SK-N-MC (cell line): ENCODE measurements around the gene PGLYRP3.

Experiments used
- DNase-seq: peaks from one replicate; pipeline ENCODE4 v3.0.0-alpha.2; 2011; ENCODE audit warnings: low read depth, low spot score
- H3K27ac ChIP-seq: fragments of 200-600 bp; sonication (generic); 2 replicates; pipeline ENCODE4 v1.5.1; 2016; ENCODE audit warnings: mixed run types
- H3K36me3 ChIP-seq: fragments of 200-600 bp; sonication (generic); 2 replicates; pipeline ENCODE4 v1.6.1; 2017; ENCODE audit warnings: antibody characterized with exemption, low read length, mixed read lengths; ENCODE audit not compliant: insufficient read depth
- H3K4me3 ChIP-seq: fragments of 200-600 bp; sonication (generic); 2 replicates; pipeline ENCODE4 v1.5.1; 2016
- H3K9ac ChIP-seq: fragments of 200-600 bp; sonication (generic); 2 replicates; pipeline ENCODE4 v1.8.0; 2017; ENCODE audit warnings: mixed run types, mixed read lengths; ENCODE audit not compliant: insufficient read length
- H3K9me3 ChIP-seq: fragments of 200-600 bp; sonication (generic); 2 replicates; pipeline ENCODE4 v1.6.1; 2017; ENCODE audit warnings: low read depth, mild to moderate bottlenecking, antibody characterized with exemption, low read length, moderate library complexity, mixed read lengths
- EZH2 ChIP-seq: fragments of 200-600 bp; sonication (generic); IDR thresholded peaks from one replicate; pipeline ENCODE4 v1.6.1; 2017; ENCODE audit warnings: antibody characterized with exemption
- FOXP2 ChIP-seq: optimal IDR thresholded peaks from 2 replicates; pipeline ENCODE3; 2011; ENCODE audit warnings: mild to moderate bottlenecking, moderate library complexity; ENCODE audit not compliant: insufficient read depth; ENCODE audit errors: extremely low read length, control extremely low read depth
- POLR2AphosphoS5 ChIP-seq: IDR thresholded peaks from 2 replicates; pipeline ENCODE4 v1.6.1; 2012; ENCODE audit warnings: mild to moderate bottlenecking, low read depth, low read length, borderline replicate concordance

The PGLYRP3 gene

DNA sequence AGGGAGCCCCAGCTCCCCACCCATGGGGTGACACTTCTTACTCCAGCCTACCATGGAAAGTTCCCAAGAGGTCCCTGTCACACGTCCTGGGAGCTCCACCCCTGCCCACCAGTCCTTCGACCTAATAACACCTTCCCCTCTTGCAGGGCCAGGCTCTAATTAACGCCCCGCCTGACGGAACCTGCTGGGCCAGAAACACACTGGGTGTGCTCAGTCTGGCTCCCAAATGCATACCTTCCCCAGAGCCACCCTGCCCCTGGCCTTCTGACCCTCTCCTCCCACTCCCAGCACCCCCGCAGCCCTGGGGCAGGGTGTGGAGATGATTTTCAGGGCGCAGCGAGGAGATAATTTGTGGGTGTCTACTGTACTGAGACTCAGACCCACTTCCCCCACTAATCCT, 20.6 kb downstream of the PGLYRP3 start:
- no peak for DNase-seq
- TF ChIP-seq POLR2AphosphoS5, result no peak
- TF ChIP-seq EZH2, result no peak
- TF ChIP-seq FOXP2, result no peak
- H3K9me3 ChIP-seq, result no peaks in the 10 kb centered on the region
- H3K4me3 ChIP-seq, result no peak overlapping the region
- no peak overlapping the region for H3K27ac ChIP-seq
- H3K9ac ChIP-seq, result no peak overlapping the region
- no peaks in the 10 kb centered on the region for H3K36me3 ChIP-seq

DNA sequence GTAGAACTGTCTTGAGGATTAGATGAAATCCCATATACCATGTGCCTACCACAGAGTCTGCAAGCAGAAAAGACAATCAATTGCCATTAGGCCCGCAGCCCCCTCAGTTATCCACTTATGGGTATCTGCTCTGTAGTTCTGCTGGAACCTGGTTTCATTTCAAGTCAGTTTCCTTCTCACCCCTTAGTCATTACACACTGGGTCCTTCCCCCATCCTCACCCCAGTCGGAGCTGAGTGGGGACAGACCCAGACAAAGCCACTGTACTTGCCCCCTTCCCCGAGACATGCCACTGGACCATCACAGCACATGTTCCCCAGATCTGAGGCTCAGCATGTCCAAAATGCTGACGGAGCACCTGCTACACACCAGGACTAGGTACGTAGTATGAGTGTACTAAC, 21.2 kb downstream of the PGLYRP3 start:
- TF ChIP-seq FOXP2 (no peak), EZH2 (no peak)
- no peak overlapping the region for H3K9ac ChIP-seq
- no peaks in the 10 kb centered on the region for H3K36me3 ChIP-seq
- H3K27ac ChIP-seq, result no peak overlapping the region
- no peak overlapping the region for H3K4me3 ChIP-seq
- H3K9me3 ChIP-seq, result no peaks in the 10 kb centered on the region
- DNase-seq, result no peak

DNA sequence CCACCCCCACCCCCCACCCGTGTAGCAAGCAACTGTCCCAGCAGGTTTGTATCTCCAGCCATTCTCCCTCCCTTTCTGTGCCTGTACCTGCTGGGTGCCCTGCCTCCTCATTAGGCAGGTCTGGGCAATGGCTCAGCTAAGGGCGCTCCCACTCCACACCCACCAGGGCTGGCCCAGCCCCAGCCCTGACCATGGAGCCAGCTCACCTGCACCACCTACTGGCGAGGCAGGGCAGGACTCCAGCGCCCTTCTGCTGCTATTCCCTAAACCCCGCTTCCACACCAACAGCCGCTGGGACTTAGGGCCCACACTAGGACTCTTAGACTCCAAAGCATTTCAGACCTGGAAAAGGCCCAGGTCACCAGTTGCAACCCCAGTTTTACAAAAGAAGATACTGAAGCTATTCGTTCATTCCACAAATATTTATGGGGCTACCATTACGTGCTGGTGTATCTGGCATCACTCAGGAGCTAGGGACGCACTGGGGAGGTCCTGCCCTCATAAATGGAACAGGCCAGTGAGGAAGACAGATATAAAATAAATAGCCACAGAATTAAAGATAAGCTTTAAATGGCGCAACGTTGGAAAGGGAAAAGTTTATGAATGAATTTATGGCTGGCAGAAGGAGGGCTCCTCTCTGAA, 24.0 kb downstream of the PGLYRP3 start:
- Histone ChIP-seq H3K9me3 (no peaks in the 10 kb centered on the region), H3K4me3 (no peak overlapping the region), H3K27ac (no peak overlapping the region), H3K36me3 (no peaks in the 10 kb centered on the region), H3K9ac (no peak overlapping the region)
- TF ChIP-seq EZH2 (no peak), FOXP2 (no peak)
- no peak for DNase-seq

DNA sequence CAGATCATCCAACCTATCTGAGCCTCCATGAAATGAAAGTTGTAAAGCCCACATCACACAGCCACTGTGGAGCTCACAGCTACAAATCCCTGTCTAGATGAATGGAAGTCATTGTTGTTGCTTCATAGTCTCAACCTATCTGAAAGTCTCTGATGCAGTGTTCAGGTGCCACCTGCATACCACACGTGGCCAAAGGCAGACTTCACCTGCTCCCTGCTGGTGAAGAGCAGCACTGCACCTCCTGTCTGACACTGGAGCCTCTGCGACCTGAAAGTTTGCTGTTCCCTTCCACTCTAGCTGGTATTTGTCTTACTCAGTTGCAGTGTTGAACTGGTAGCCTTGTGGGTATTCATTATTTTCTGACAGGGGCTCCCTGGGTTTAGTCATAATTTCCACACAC, 34.9 kb downstream of the PGLYRP3 start:
- no peak for TF ChIP-seq POLR2AphosphoS5
- TF ChIP-seq FOXP2, result no peak
- no peak for TF ChIP-seq EZH2
- no peaks in the 10 kb centered on the region for H3K36me3 ChIP-seq
- DNase-seq, result no peak
- H3K4me3 ChIP-seq, result no peak overlapping the region
- H3K9ac ChIP-seq, result no peak overlapping the region
- H3K9me3 ChIP-seq, result no peaks in the 10 kb centered on the region
- no peak overlapping the region for H3K27ac ChIP-seq

DNA sequence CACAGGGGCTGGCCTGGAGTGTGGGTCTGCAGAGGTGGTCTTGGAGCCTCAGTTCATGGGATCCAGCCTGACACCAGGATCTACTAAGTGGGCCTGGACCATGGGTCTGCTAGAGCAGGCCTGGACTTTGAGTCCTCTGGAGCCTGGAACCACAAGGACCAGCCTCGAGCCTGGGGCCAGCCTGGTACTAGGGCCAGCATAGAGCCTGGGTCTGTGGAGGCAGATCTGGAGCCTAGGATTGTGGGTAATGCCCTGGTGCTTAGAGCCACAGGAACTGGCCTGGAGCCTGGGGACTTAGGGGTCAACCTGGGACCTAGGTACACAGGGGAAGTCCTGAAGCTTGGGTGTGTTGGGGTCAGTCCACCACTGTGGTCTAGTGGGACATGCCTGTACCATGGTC, 40.6 kb downstream of the PGLYRP3 start:
- H3K36me3 ChIP-seq, result no peaks in the 10 kb centered on the region
- no peak overlapping the region for H3K9ac ChIP-seq
- H3K4me3 ChIP-seq, result no peak overlapping the region
- TF ChIP-seq EZH2 (no peak), FOXP2 (no peak), POLR2AphosphoS5 (no peak)
- no peak for DNase-seq
- H3K27ac ChIP-seq, result no peak overlapping the region
- H3K9me3 ChIP-seq, result no peaks in the 10 kb centered on the region

DNA sequence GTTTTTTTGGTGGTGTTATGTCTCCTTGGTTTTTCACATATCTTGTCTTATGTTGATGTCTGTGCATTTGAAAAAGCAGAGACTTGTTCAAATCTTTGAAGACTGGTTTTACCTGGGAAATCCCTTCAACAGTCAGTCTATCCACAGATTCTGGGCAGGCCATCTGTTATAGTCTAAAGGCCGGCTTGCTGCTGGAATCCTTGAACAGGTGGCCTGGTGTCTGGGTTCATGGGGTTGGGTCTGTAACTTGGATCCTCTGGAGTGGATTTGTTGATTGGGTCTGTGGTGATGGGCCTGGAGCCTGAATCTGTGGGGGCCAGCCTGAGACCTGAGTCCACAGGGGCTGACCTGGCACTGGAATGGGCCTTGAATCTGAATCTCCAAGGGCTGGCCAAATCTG, 41.0 kb downstream of the PGLYRP3 start:
- no peak overlapping the region for H3K4me3 ChIP-seq
- no peak overlapping the region for H3K27ac ChIP-seq
- H3K36me3 ChIP-seq, result no peaks in the 10 kb centered on the region
- H3K9me3 ChIP-seq, result no peaks in the 10 kb centered on the region
- DNase-seq, result no peak
- TF ChIP-seq POLR2AphosphoS5 (no peak), EZH2 (no peak), FOXP2 (no peak)
- no peak overlapping the region for H3K9ac ChIP-seq

DNA sequence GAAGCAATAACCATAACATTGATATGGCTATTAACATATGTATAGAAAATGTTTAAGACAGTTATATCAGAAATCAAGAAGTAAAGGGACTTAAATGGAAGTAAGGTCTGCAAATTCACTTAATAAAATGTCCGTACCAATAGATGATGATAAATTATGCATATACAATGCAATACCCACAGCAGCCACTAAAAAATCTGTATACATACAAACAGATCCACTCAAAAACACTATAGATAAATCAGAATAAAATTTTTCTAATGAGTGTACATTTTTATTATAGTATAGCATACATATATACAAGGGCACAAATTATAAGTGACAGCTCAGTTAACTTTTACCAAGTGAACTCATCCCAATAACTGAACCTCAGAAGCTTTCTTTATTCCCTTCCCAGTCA, 47.3 kb downstream of the PGLYRP3 start:
- H3K9ac ChIP-seq, result no peak overlapping the region
- H3K4me3 ChIP-seq, result no peak overlapping the region
- no peaks in the 10 kb centered on the region for H3K36me3 ChIP-seq
- no peaks in the 10 kb centered on the region for H3K9me3 ChIP-seq
- no peak for DNase-seq
- TF ChIP-seq FOXP2, result no peak
- no peak for TF ChIP-seq POLR2AphosphoS5
- no peak for TF ChIP-seq EZH2
- H3K27ac ChIP-seq, result no peak overlapping the region

DNA sequence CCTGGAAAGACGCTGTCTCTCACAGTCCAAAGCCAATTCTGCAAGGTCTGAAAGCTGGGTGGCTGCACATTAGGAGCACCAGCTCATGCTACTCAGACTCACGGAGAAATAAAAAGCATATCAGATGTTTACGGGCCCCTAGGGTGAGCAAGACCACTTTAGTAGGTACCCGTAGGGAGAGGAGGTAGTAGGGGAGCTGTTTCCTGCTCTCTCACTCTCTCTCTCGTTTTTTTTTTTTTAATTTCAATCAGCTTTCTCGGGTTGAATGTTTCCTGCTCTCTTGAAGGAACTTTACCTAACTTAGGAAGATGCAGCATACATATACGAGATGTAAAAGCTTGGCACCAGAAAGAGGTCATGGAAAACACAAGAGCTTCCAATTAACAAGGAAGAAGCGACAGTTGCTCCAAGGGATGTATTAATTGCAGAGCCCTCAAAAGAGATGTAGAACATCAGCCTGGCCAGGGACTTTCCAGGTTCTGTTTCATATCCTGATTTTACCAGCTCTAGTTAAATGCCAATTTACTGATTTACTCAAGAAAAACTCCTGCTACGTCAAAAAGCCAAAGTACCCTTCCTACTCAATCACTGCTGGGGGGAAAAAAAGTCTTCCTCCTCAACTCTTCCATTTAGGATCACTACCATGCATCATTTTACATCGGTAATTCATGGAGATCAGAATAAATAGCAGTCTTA, 50.1 kb downstream of the PGLYRP3 start:
- Histone ChIP-seq H3K9ac (no peak overlapping the region), H3K4me3 (no peak overlapping the region), H3K9me3 (no peaks in the 10 kb centered on the region), H3K36me3 (no peaks in the 10 kb centered on the region), H3K27ac (no peak overlapping the region)
- TF ChIP-seq EZH2 (no peak), POLR2AphosphoS5 (no peak), FOXP2 (no peak)
- DNase-seq, result no peak

DNA sequence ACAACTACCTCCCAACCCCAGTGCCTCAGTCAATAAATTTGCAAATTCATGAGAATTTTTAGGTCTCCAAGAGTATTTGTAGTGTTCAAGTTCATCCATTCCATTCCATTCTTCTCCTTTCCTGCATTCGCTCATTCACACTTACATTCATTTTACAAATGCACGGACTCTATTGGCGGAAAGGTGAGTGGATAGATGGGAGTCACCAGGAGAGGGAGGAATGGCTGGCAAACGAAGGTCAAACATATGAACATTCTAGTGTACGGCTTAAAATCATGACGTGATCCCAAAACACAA, 50.7 kb downstream of the PGLYRP3 start:
- Histone ChIP-seq H3K9me3 (no peaks in the 10 kb centered on the region), H3K36me3 (no peaks in the 10 kb centered on the region), H3K9ac (no peak overlapping the region), H3K27ac (no peak overlapping the region), H3K4me3 (peak overlapping the region; percentile 22; the same call in 1 of the 2 replicates)
- DNase-seq, result no peak
- TF ChIP-seq EZH2 (no peak), FOXP2 (no peak), POLR2AphosphoS5 (no peak)
